Testis (tissue), 2 donors: ENCODE measurements around the gene GSTO2.

Experiments used
- POLR2A ChIP-seq: fragments of 450-650 bp; IDR thresholded peaks from one replicate; pipeline ENCODE4 v1.6.1; 2017; ENCODE audit warnings: antibody characterized with exemption, mild to moderate bottlenecking, moderate library complexity
- TF ChIP-seq, protein P1 (sequence below), 3 experiments: fragments of 450-650 bp in 2 of 3; fragments of 200-600 bp in 1 of 3; sonication (generic) in 1 of 3; IDR thresholded peaks; one replicate each; pipeline ENCODE4 v1.5.1; 2016 to 2019; ENCODE audit warnings: antibody characterized with exemption in 3 of 3, mild to moderate bottlenecking in 2 of 3, moderate library complexity in 1 of 3

DNA sequence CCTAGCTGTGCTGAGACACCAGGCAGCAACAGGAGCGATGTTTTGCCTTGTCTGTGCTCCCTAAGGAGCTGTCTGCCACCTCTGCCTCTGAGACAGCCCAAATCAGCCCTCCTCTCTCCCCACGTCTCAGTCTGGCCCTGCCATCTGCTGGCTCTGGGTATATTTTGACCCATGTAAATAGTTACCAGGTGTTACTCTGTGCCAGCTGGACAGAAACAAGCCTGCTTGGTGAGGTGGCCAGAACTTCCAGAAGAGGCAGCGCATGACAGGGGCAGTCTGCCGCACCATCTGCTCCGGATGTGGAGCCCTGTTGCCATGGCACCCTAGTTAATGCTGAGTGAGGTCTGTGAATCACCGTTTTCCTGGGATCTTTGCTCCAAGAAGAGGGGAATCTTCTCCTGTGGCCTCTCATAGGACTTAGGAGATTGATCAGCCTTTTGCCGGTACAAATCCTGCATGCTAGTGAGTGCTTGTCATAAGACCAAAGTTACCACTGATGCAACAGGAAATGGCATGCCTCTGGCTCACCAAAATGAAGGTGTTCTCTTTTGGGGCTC is 31.8 kb downstream of the GSTO2 start:
- TF ChIP-seq, protein P1, sequence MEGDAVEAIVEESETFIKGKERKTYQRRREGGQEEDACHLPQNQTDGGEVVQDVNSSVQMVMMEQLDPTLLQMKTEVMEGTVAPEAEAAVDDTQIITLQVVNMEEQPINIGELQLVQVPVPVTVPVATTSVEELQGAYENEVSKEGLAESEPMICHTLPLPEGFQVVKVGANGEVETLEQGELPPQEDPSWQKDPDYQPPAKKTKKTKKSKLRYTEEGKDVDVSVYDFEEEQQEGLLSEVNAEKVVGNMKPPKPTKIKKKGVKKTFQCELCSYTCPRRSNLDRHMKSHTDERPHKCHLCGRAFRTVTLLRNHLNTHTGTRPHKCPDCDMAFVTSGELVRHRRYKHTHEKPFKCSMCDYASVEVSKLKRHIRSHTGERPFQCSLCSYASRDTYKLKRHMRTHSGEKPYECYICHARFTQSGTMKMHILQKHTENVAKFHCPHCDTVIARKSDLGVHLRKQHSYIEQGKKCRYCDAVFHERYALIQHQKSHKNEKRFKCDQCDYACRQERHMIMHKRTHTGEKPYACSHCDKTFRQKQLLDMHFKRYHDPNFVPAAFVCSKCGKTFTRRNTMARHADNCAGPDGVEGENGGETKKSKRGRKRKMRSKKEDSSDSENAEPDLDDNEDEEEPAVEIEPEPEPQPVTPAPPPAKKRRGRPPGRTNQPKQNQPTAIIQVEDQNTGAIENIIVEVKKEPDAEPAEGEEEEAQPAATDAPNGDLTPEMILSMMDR (IDR thresholded peaks at IDR 0.05), result no peak
- TF ChIP-seq POLR2A, result no peak
